Body of pancreas (tissue), 4 donors: ENCODE results near the gene IGFN1. TPM values are rescaled to one million over a fixed set of nuclear protein-coding genes. Genes with fewer than 3 reads are reported as not detected.

Experiments used
- ATAC-seq: fragments of 150-250 bp; one replicate; pipeline ENCODE4 v1.9.1; 2016
- DNase-seq, 4 donors: peaks; one replicate each; pipeline ENCODE4 v3.0.0-alpha.2; 2019
- H3K27ac ChIP-seq, 4 donors: fragments of 200-600 bp; sonication (generic); 1 replicate in 3 of 4; 2 replicates in 1 of 4; pipeline versions ENCODE4 v1.5.1 to v1.6.1; 2016 to 2019; ENCODE audit warnings: mild to moderate bottlenecking in 1 of 4, mixed read lengths in 1 of 4, moderate library complexity in 1 of 4
- H3K27me3 ChIP-seq, 2 donors: fragments of 200-600 bp; sonication (generic); one replicate each; pipeline ENCODE4 v1.6.0; 2016; ENCODE audit warnings: mild to moderate bottlenecking in 1 of 2
- H3K36me3 ChIP-seq, 2 donors: fragments of 200-600 bp; sonication (generic); replicated peaks in 1 of 2; 2 replicates each; pipeline ENCODE4 v1.5.1; 2016; ENCODE audit warnings: low read depth in 2 of 2; ENCODE audit not compliant: insufficient read depth in 1 of 2
- H3K4me1 ChIP-seq: fragments of 200-600 bp; sonication (generic); one replicate; pipeline ENCODE4 v1.6.0; 2016
- H3K4me3 ChIP-seq, 2 donors: fragments of 200-600 bp; sonication (generic); 1 replicate in 1 of 2; 2 replicates in 1 of 2; pipeline ENCODE4 v1.5.1; 2016 to 2019
- H3K9me3 ChIP-seq, 3 donors: fragments of 200-600 bp; sonication (generic); 1 replicate in 2 of 3; 2 replicates in 1 of 3; pipeline ENCODE4 v1.5.1; 2016
- CTCF ChIP-seq, 7 experiments: fragments of 450-650 bp in 4 of 7; fragments of 200-600 bp in 3 of 7; sonication (generic) in 3 of 7; IDR thresholded peaks; one replicate each; pipeline ENCODE4 v1.5.1; 2016 to 2019; ENCODE audit warnings: antibody characterized with exemption in 7 of 7
- POLR2A ChIP-seq, 3 donors: fragments of 450-650 bp; IDR thresholded peaks; one replicate each; pipeline ENCODE4 v1.6.1; 2016; ENCODE audit warnings: antibody characterized with exemption in 3 of 3, mild to moderate bottlenecking in 2 of 3
- WGBS, 2 donors: methylation state at CpG; one replicate each; pipeline ENCODE4 v1.1.5; 2017; 5-methylcytosine and 5-hydroxymethylcytosine counted together
- intact Hi-C: fragments of 100-400 bp; cut with DNase I; formaldehyde crosslinking; loops from one replicate; pipeline ENCODE4 v1.15.1; 2023
- total RNA-seq, 2 donors: library from RNA; depleted of rRNA; stranded (reverse); fragments of >200 nt; gene quantifications; one replicate each; pipeline ENCODE4 v1.1.0, GENCODE V29; 2016

Gene IGFN1
- total RNA-seq, 2 donors from 2014 or later: 6.9 to 23.1 TPM

DNA sequence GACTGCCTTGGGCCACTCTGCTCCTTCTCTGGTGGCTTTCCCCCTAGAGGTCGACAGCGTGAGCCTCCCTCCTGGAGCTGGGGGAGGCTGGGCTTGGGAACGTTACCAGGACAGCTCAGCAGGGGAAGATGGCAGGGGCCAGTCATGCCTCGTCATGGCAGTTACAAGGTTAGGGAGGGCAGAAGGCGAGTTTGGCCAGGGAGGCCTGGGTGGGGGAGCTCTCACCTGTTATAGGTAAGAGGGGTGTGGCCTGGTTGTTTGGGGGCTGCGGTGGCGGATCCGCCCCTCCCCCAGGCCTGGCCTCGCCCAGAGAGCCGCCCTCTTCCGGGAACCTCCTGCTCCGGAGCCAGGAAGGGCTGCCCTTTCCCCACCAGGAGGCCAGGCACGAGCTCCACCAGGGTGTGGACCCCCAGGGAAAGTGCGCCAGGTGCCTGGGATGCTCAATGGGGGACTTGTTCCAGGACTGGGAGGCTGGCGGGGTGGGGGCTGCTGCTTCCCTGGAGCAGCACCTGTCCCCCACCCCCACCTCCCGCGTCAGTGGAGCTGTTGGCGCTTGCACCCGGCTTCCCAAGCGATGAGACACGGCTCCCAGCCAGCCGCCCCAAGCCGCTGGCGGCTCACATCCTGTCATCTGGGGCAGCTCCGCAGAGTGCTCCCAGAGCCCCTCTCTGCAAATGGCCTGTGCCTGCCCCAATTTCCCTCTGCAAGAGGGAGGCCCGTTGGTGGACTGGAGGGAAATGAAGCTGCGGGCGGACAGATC lies 69.0 kb downstream of the IGFN1 start:
- Histone ChIP-seq H3K36me3 (no peaks in the 10 kb centered on the region), H3K27me3 (no peaks in the 10 kb centered on the region), H3K27ac (no peak overlapping the region), H3K4me1 (peaks cover 8% of the 10 kb centered on the region), H3K4me3 (no peak overlapping the region), H3K9me3 (no peaks in the 10 kb centered on the region)
- DNase-seq (peak in 2 of 4 donors; percentile 38 to 41), ATAC-seq (peak; percentile 66)
- TF ChIP-seq CTCF (IDR thresholded peaks at IDR 0.05) (peak in 2 of 7 experiments; percentile 6 to 22), POLR2A (IDR thresholded peaks at IDR 0.05) (peak in 1 of 3 donors; percentile 9)
- 4 to 5% methylated on average over 7 to 22 of the region's 28 CpGs for WGBS, 2 donors
- intact Hi-C loops: no loop called here

GRCh38 chr1:201260236-201260590 lies 69.6 kb downstream of the IGFN1 start:
- ATAC-seq: no peak
- Histone ChIP-seq H3K27me3 (no peaks in the 10 kb centered on the region), H3K4me3 (no peak overlapping the region), H3K36me3 (no peaks in the 10 kb centered on the region), H3K4me1 (peaks cover 8% of the 10 kb centered on the region), H3K27ac (no peak overlapping the region), H3K9me3 (no peaks in the 10 kb centered on the region)
- 28 to 38% methylated on average over 6 to 11 of the region's 11 CpGs for WGBS, 2 donors
- intact Hi-C loops: no loop called here
- TF ChIP-seq CTCF (IDR thresholded peaks at IDR 0.05) (no peak), POLR2A (IDR thresholded peaks at IDR 0.05) (no peak)
- DNase-seq: no peak

DNA sequence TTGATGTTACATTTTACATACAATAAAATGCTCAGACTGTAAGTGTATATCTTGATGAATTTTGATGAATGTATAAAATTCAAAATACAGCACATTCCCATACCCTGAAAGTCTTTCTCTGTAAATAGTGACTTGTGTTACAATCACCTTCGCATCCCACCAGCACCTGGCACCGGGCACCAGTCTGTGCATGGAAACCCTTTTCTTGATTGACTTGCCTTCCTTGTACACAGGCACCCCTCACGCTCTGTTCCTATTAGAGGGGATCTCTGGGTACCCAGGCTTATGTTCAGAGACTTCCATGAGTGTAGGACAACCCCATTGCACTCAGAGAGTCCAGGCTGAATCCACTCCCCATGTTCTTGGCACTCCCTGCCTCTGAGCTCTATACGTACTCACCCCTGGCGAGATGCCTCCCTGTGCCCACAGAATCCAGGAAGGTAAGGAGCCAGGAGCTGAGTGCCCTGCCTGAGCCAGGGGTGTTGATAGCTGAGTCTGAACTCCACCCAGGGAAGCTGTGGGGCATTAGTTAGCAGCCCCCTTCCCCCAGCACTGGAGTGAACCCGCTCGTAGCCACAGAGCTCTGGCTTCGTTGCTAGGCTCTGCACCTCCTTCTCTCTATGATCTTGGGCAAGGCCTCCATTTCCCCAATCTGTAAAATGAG lies 70.2 kb downstream of the IGFN1 start:
- no peak for TF ChIP-seq CTCF (IDR thresholded peaks at IDR 0.05)
- no peak for TF ChIP-seq POLR2A (IDR thresholded peaks at IDR 0.05)
- WGBS, 2 donors: 87 to 89% methylated on average over 7 to 8 of the region's 8 CpGs
- Histone ChIP-seq H3K4me1 (peaks cover 8% of the 10 kb centered on the region), H3K4me3 (no peak overlapping the region), H3K27me3 (no peaks in the 10 kb centered on the region), H3K9me3 (no peaks in the 10 kb centered on the region), H3K36me3 (no peaks in the 10 kb centered on the region), H3K27ac (no peak overlapping the region)
- intact Hi-C loops: no loop called here
- no peak for DNase-seq
- ATAC-seq: no peak

DNA sequence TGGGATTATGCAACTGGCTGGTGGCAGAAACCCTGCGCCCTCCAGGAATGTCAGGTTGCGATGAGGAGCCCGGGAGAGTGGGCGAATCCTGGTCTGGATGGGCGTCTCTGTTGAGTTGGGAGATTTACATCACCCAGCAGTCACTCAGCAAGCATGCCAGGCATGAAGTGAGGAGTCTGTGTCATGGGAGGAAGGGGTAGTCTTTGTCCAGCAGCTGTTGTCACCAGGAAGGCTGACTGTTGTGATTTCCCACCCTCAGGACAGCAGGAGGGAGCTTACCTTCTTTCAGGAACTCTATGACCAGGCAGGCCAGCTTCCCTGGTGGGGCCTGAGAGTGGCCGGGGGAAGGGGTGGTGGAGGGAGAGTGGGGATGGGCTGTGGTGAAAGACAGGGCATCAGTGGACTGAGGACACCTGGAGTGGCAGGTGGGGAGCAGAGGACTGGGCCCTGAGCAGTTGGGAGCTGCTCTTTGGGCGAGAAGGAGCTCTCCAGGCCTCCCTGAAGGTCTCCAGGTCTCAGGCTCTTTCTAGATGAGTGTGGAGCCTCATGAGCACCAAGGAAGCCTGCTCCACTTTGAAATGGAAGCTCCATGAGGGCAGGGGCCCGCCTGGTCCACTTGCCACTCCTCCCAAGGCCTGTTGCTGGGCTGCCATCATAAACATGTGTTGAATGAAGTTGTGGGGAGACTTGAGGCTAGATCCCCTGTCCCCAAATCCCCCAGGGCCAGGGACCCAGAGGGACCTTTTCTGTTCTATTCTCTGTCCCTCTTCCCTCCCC lies 71.3 kb downstream of the IGFN1 start:
- TF ChIP-seq CTCF (IDR thresholded peaks at IDR 0.05): no peak
- no peak for TF ChIP-seq POLR2A (IDR thresholded peaks at IDR 0.05)
- H3K4me1 ChIP-seq: peaks cover 8% of the 10 kb centered on the region

More for the DNA sequence above, 71.3 kb downstream of the IGFN1 start:
- DNase-seq: no peak
- no peaks in the 10 kb centered on the region for H3K27me3 ChIP-seq
- ATAC-seq: no peak
- H3K27ac ChIP-seq: no peak overlapping the region
- intact Hi-C loops: no loop called here
- H3K36me3 ChIP-seq: no peaks in the 10 kb centered on the region
- no peaks in the 10 kb centered on the region for H3K9me3 ChIP-seq
- no peak overlapping the region for H3K4me3 ChIP-seq
- 86 to 88% methylated on average over 8 of the region's 8 CpGs for WGBS, 2 donors
